Stomach (tissue), 9 donors: Measurements from ENCODE around the gene ANO1. TPM values are rescaled to one million over a fixed set of nuclear protein-coding genes. Genes with fewer than 3 reads are reported as not detected.

ENCODE experiments used
- DNase-seq, 2 donors: peaks; one replicate each; pipeline versions ENCODE4 v3.0.0 to v3.0.0-alpha.2; 2013 to 2019
- H3K27ac ChIP-seq, 5 donors: fragments of 200-600 bp in 4 of 5; sonication (generic) in 4 of 5; one replicate each; pipeline ENCODE4 v1.5.1; 2013 to 2019; ENCODE audit warnings: mild to moderate bottlenecking in 1 of 5, moderate library complexity in 1 of 5
- H3K27me3 ChIP-seq, 3 donors: fragments of 200-600 bp; sonication (generic); one replicate each; pipeline ENCODE4 v1.5.1; 2017 to 2019; ENCODE audit warnings: mixed run types in 1 of 3
- H3K36me3 ChIP-seq, 4 donors: fragments of 200-600 bp; sonication (generic); 1 replicate in 3 of 4; 2 replicates in 1 of 4; pipeline ENCODE4 v1.5.1; 2016 to 2019
- H3K4me1 ChIP-seq, 4 donors: fragments of 200-600 bp; sonication (generic); one replicate each; pipeline ENCODE4 v1.5.1; 2016 to 2019
- H3K4me3 ChIP-seq, 4 donors: fragments of 200-600 bp; sonication (generic) in 3 of 4; one replicate each; pipeline ENCODE4 v1.5.1; 2016 to 2019; ENCODE audit warnings: mild to moderate bottlenecking in 1 of 4
- H3K9me3 ChIP-seq, 4 donors: fragments of 200-600 bp; sonication (generic); one replicate each; pipeline ENCODE4 v1.5.1; 2016 to 2019
- CTCF ChIP-seq, 7 experiments: fragments of 450-650 bp in 4 of 7; fragments of 200-600 bp in 3 of 7; sonication (generic) in 3 of 7; IDR thresholded peaks; one replicate each; pipeline ENCODE4 v1.5.1; 2016 to 2019; ENCODE audit warnings: antibody characterized with exemption in 7 of 7, control low read depth in 2 of 7, mild to moderate bottlenecking in 1 of 7
- EP300 ChIP-seq: sonication (generic); formaldehyde crosslinking; IDR thresholded peaks from one replicate; pipeline ENCODE4 v1.6.1; 2017; ENCODE audit warnings: antibody characterized with exemption
- POLR2A ChIP-seq, 4 donors: fragments of 450-650 bp; IDR thresholded peaks; one replicate each; pipeline ENCODE4 v1.6.1; 2016; ENCODE audit warnings: antibody characterized with exemption in 4 of 4, control low read depth in 2 of 4, mild to moderate bottlenecking in 1 of 4, moderate library complexity in 1 of 4
- POLR2AphosphoS5 ChIP-seq, 3 donors: sonication (generic); formaldehyde crosslinking; IDR thresholded peaks; one replicate each; pipeline ENCODE4 v1.6.1; 2016; ENCODE audit warnings: antibody characterized with exemption in 3 of 3
- WGBS, 5 donors: extraction: QIAGEN DNeasy Blood & Tissue Kit in 3 of 5; methylation state at CpG; one replicate each; pipeline versions ENCODE4 v1.1.5 to v1.1.7; 2013 to 2018; 5-methylcytosine and 5-hydroxymethylcytosine counted together
- intact Hi-C: fragments of 100-400 bp; cut with DNase I; formaldehyde crosslinking; loops from one replicate; pipeline ENCODE4 v1.15.1; 2023; ENCODE audit warnings: low total_unique reads
- polyA plus RNA-seq, 3 donors: library from polyadenylated mRNA; stranded (reverse); fragments of 200-250 nt; gene quantifications; one replicate each; pipeline ENCODE4 v1.2.3, GENCODE V29; 2013
- total RNA-seq, 5 donors: library from RNA; depleted of rRNA; stranded (reverse); fragments of >200 nt; gene quantifications; one replicate each; pipeline versions ENCODE4 v1.1.0 to v1.2.3, GENCODE V29; 2014 to 2016
- donor health status: healthy with polysubstance abuse.
- donor health status: Bipolar disorder and iron deficiency.
- donor health status: healthy.

The ANO1 gene
- total and polyA plus RNA-seq, 8 donors, result 1.8 to 69.6 (median 12.9) TPM

DNA sequence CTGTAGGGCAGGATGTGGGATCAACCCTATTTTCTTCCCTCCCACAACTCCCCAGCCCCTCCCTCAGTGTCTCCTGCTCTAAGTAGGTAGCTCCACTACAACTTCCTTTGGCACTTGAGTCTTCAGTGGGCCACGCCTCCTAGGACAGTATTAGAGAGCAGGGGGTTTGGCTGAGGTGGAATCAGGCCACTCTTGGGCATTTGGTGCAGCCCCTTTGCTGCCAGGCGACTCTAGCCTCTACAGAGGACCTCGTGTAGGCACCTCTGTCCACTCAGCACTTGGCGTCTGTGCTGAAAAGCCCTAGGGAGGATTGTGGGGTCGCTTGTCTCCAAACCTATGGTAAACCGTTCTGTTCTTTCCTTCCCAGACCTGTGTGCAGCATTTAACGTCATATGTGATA is 127.6 kb downstream of the ANO1 start:
- DNase-seq, result no peak
- no peaks in the 10 kb centered on the region for H3K27me3 ChIP-seq
- H3K4me3 ChIP-seq, result peak overlapping the region in 1 of 4 donors; percentile 93
- intact Hi-C loops, result no loop called here
- 76 to 83% (median 79%) methylated on average over 7 of the region's 7 CpGs for WGBS, 5 donors
- H3K4me1 ChIP-seq, result peaks cover 17 to 55% (median 36%) of the 10 kb centered on the region in 4 donors
- H3K36me3 ChIP-seq, result peaks cover 22 to 51% (median 48%) of the 10 kb centered on the region in 4 donors
- no peaks in the 10 kb centered on the region for H3K9me3 ChIP-seq
- TF ChIP-seq POLR2A (IDR thresholded peaks at IDR 0.05) (no peak), CTCF (IDR thresholded peaks at IDR 0.05) (no peak), POLR2AphosphoS5 (IDR thresholded peaks at IDR 0.05) (no peak), EP300 (no peak)
- H3K27ac ChIP-seq, result no peak overlapping the region

DNA sequence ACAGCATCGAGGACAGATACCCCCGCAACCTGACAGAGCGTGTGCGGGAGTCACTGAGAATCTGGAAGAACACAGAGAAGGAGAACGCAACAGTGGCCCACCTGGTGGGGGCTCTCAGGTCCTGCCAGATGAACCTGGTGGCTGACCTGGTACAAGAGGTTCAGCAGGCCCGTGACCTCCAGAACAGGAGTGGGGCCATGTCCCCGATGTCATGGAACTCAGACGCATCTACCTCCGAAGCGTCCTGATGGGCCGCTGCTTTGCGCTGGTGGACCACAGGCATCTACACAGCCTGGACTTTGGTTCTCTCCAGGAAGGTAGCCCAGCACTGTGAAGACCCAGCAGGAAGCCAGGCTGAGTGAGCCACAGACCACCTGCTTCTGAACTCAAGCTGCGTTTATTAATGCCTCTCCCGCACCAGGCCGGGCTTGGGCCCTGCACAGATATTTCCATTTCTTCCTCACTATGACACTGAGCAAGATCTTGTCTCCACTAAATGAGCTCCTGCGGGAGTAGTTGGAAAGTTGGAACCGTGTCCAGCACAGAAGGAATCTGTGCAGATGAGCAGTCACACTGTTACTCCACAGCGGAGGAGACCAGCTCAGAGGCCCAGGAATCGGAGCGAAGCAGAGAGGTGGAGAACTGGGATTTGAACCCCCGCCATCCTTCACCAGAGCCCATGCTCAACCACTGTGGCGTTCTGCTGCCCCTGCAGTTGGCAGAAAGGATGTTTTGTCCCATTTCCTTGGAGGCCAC is 128.3 kb downstream of the ANO1 start:
- H3K4me1 ChIP-seq, result peaks cover 17 to 55% (median 36%) of the 10 kb centered on the region in 4 donors
- no peak for DNase-seq
- H3K4me3 ChIP-seq, result no peak overlapping the region
- no peak overlapping the region for H3K27ac ChIP-seq
- intact Hi-C loops, result no loop called here
- no peaks in the 10 kb centered on the region for H3K9me3 ChIP-seq
- TF ChIP-seq CTCF (IDR thresholded peaks at IDR 0.05) (no peak), POLR2AphosphoS5 (IDR thresholded peaks at IDR 0.05) (no peak), EP300 (no peak), POLR2A (IDR thresholded peaks at IDR 0.05) (no peak)
- 94 to 96% (median 95%) methylated on average over 17 to 22 of the region's 22 CpGs for WGBS, 5 donors
- H3K36me3 ChIP-seq, result peaks cover 22 to 51% (median 48%) of the 10 kb centered on the region in 4 donors
- H3K27me3 ChIP-seq, result no peaks in the 10 kb centered on the region

DNA sequence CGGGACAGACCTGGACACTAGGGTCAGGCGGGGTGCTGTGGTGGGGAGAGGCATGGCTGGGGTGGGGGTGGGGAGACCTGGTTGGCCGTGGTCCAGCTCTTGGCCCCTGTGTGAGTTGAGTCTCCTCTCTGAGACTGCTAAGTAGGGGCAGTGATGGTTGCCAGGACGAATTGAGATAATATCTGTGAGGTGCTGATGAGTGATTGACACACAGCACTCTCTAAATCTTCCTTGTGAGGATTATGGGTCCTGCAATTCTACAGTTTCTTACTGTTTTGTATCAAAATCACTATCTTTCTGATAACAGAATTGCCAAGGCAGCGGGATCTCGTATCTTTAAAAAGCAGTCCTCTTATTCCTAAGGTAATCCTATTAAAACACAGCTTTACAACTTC is 128.9 kb downstream of the ANO1 start:
- no peak for TF ChIP-seq EP300
- TF ChIP-seq POLR2AphosphoS5 (IDR thresholded peaks at IDR 0.05), result no peak
- TF ChIP-seq POLR2A (IDR thresholded peaks at IDR 0.05), result no peak
- no peak for TF ChIP-seq CTCF (IDR thresholded peaks at IDR 0.05)
- no peaks in the 10 kb centered on the region for H3K27me3 ChIP-seq
- peaks cover 17 to 60% (median 36%) of the 10 kb centered on the region in 4 donors for H3K4me1 ChIP-seq
- DNase-seq, result no peak
- no peak overlapping the region for H3K27ac ChIP-seq
- peaks cover 22 to 51% (median 48%) of the 10 kb centered on the region in 4 donors for H3K36me3 ChIP-seq
- no peak overlapping the region for H3K4me3 ChIP-seq
- intact Hi-C loops, result no loop called here
- WGBS, 5 donors, result 73 to 82% (median 76%) methylated on average over 6 of the region's 6 CpGs
- no peaks in the 10 kb centered on the region for H3K9me3 ChIP-seq

- Histone ChIP-seq H3K4me1 (peaks cover 12 to 60% (median 35%) of the 10 kb centered on the region in 4 donors), H3K36me3 (peaks cover 22 to 51% (median 48%) of the 10 kb centered on the region in 4 donors), H3K9me3 (no peaks in the 10 kb centered on the region), H3K4me3 (no peak overlapping the region), H3K27me3 (no peaks in the 10 kb centered on the region), H3K27ac (no peak overlapping the region)
- intact Hi-C loops, result no loop called here
- TF ChIP-seq EP300 (no peak), CTCF (IDR thresholded peaks at IDR 0.05) (no peak), POLR2A (IDR thresholded peaks at IDR 0.05) (no peak), POLR2AphosphoS5 (IDR thresholded peaks at IDR 0.05) (no peak)
- no peak for DNase-seq
- 85 to 91% (median 88%) methylated on average over 15 of the region's 15 CpGs for WGBS, 5 donors
Observed at GRCh38 chr11:70207531-70208131, 129.5 kb downstream of the ANO1 start.
